ENCODE data around the gene PPM1K. TPM values are rescaled to one million over a fixed set of nuclear protein-coding genes. Genes with fewer than 3 reads are reported as not detected.
A peak's percentile ranks its signal among the peaks of the same experiment; 100 is the strongest.

PPM1K gene
- total RNA-seq, 4 donors from 2014 or later, result 18.9 to 59.3 (median 38.2) TPM

- Histone ChIP-seq H3K27ac (peak overlapping the region in 1 of 4 donors; percentile 100), H3K4me3 (no peak overlapping the region), H3K36me3 (peaks cover 0 to 18% of the 10 kb centered on the region in 2 donors), H3K4me1 (peaks cover 0 to 42% (median 0%) of the 10 kb centered on the region in 3 donors), H3K27me3 (no peaks in the 10 kb centered on the region), H3K9me3 (no peaks in the 10 kb centered on the region)
- no peak for ATAC-seq
- no peak for TF ChIP-seq EP300 (IDR thresholded peaks at IDR 0.05)
- no peak for TF ChIP-seq CTCF (IDR thresholded peaks at IDR 0.05)
- no peak for TF ChIP-seq POLR2AphosphoS5 (IDR thresholded peaks at IDR 0.05)
- no peak for TF ChIP-seq POLR2A (IDR thresholded peaks at IDR 0.05)
- whole genome bisulfite sequencing, 2 donors (ENCODE audit: low coverage in 1 of 2), result 67% methylated on average over 1 of the region's 6 CpGs; no CpG with 5 or more reads in 1 of the 2 donors
Observed at GRCh38 chr4:88280228-88280795, 4.0 kb downstream of the PPM1K start.

GRCh38 chr4:88277711-88278225 is 6.6 kb downstream of the PPM1K start:
- Histone ChIP-seq H3K27me3 (no peaks in the 10 kb centered on the region), H3K36me3 (peaks cover 0 to 22% of the 10 kb centered on the region in 2 donors), H3K9me3 (no peaks in the 10 kb centered on the region), H3K27ac (no peak overlapping the region), H3K4me1 (peaks cover 0 to 33% (median 0%) of the 10 kb centered on the region in 3 donors), H3K4me3 (no peak overlapping the region)
- TF ChIP-seq EP300 (IDR thresholded peaks at IDR 0.05), result no peak
- no peak for TF ChIP-seq POLR2AphosphoS5 (IDR thresholded peaks at IDR 0.05)
- no peak for TF ChIP-seq POLR2A (IDR thresholded peaks at IDR 0.05)
- no peak for ATAC-seq
- WGBS, 2 donors (ENCODE audit: low coverage in 1 of 2), result 72 to 96% methylated on average over 3 of the region's 3 CpGs

- H3K27ac ChIP-seq, result no peak overlapping the region
- H3K4me3 ChIP-seq, result no peak overlapping the region
- TF ChIP-seq POLR2AphosphoS5 (IDR thresholded peaks at IDR 0.05) (no peak), POLR2A (IDR thresholded peaks at IDR 0.05) (no peak), CTCF (IDR thresholded peaks at IDR 0.05) (no peak), EP300 (IDR thresholded peaks at IDR 0.05) (no peak)
- peaks cover 0 to 27% (median 0%) of the 10 kb centered on the region in 3 donors for H3K4me1 ChIP-seq
- H3K27me3 ChIP-seq, result no peaks in the 10 kb centered on the region
- H3K9me3 ChIP-seq, result no peaks in the 10 kb centered on the region
- ATAC-seq, result no peak
- peaks cover 0 to 22% of the 10 kb centered on the region in 2 donors for H3K36me3 ChIP-seq
- 88 to 89% methylated on average over 3 to 8 of the region's 8 CpGs for WGBS, 2 donors (ENCODE audit: low coverage in 1 of 2)
Observed at GRCh38 chr4:88276952-88277710, 7.2 kb downstream of the PPM1K start.

- H3K27ac ChIP-seq, result no peak overlapping the region
- no peak overlapping the region for H3K4me3 ChIP-seq
- peaks cover 0 to 22% of the 10 kb centered on the region in 2 donors for H3K36me3 ChIP-seq
- H3K27me3 ChIP-seq, result no peaks in the 10 kb centered on the region
- TF ChIP-seq CTCF (IDR thresholded peaks at IDR 0.05), result no peak
- no peak for TF ChIP-seq POLR2A (IDR thresholded peaks at IDR 0.05)
- TF ChIP-seq POLR2AphosphoS5 (IDR thresholded peaks at IDR 0.05), result no peak
- TF ChIP-seq EP300 (IDR thresholded peaks at IDR 0.05), result no peak
- 72 to 79% methylated on average over 4 of the region's 4 CpGs for WGBS, 2 donors (ENCODE audit: low coverage in 1 of 2)
- no peaks in the 10 kb centered on the region for H3K9me3 ChIP-seq
- H3K4me1 ChIP-seq, result peaks cover 0 to 16% (median 0%) of the 10 kb centered on the region in 3 donors
- no peak for ATAC-seq
Observed at GRCh38 chr4:88275949-88276515, 8.3 kb downstream of the PPM1K start.

GRCh38 chr4:88275516-88275915 is 8.8 kb downstream of the PPM1K start:
- Histone ChIP-seq H3K4me3 (no peak overlapping the region), H3K27ac (no peak overlapping the region), H3K9me3 (no peaks in the 10 kb centered on the region), H3K27me3 (no peaks in the 10 kb centered on the region), H3K36me3 (peaks cover 0 to 22% of the 10 kb centered on the region in 2 donors), H3K4me1 (peaks cover 0 to 11% (median 0%) of the 10 kb centered on the region in 3 donors)
- no peak for ATAC-seq
- WGBS, 2 donors (ENCODE audit: low coverage in 1 of 2), result 46 to 82% methylated on average over 1 of the region's 1 CpG
- TF ChIP-seq CTCF (IDR thresholded peaks at IDR 0.05) (no peak), POLR2AphosphoS5 (IDR thresholded peaks at IDR 0.05) (no peak), POLR2A (IDR thresholded peaks at IDR 0.05) (no peak), EP300 (IDR thresholded peaks at IDR 0.05) (no peak)
